ENCODE results near the gene LIG1.

DNA sequence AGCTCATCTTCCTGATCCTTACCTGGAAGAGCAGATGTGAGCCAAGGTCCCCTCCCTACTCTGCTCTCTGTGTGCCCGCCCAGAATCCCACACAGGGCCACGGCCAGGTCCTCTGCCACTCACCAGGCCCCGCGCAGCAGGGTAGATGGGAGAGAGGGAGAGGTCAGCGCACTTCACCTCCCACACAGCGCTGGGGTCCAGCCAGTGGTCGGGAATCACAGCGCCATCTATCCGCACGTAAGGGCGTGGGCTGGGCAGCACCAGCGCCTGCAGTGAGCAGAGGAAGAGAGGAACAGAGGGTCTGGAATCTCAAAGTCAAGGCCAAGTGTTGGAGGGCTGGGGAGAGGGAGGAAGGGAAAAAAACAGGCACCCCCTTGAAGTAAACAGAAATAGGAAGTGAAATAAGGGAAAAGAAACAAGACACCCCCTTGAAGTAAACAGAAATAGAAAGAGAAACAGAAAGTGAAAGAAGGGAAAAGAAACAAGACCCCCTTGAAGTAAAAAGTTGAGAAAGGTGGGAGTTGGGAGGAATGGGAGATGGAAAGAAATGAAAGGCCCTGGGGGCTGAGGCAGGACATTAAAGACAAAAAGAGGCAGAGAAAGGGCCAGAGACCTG is 52.5 kb downstream of the LIG1 start:
- TF ChIP-seq POLR2A (IDR thresholded peaks at IDR 0.05; ENCODE audit: low read length) (no peak), GATA1 (IDR thresholded peaks at IDR 0.05; ENCODE audit: low read depth, low read length) (no peak)

Data from erythroblast (primary cell).